Adipose tissue (tissue), 3 donors: ENCODE data around the gene DDX17. TPM values are rescaled to one million over a fixed set of nuclear protein-coding genes. Genes with fewer than 3 reads are reported as not detected.

Experiments
- H3K27ac ChIP-seq: one replicate; pipeline ENCODE4 v1.5.1; 2013; ENCODE audit warnings: low read depth, low read length
- WGBS, 3 donors: extraction: QIAGEN DNeasy Blood & Tissue Kit; methylation state at CpG; one replicate each; pipeline ENCODE4 v1.1.7; 2013; 5-methylcytosine and 5-hydroxymethylcytosine counted together
- polyA plus RNA-seq, 3 donors: library from polyadenylated mRNA; stranded (reverse); fragments of 200-250 nt; gene quantifications; one replicate each; pipeline ENCODE4 v1.2.3, GENCODE V29; 2013
- donor health status: healthy with polysubstance abuse.
- donor health status: Bipolar disorder and iron deficiency.
- donor health status: healthy.

DDX17 gene
- polyA plus RNA-seq, 3 donors: 124 to 144 (median 140) TPM

DNA sequence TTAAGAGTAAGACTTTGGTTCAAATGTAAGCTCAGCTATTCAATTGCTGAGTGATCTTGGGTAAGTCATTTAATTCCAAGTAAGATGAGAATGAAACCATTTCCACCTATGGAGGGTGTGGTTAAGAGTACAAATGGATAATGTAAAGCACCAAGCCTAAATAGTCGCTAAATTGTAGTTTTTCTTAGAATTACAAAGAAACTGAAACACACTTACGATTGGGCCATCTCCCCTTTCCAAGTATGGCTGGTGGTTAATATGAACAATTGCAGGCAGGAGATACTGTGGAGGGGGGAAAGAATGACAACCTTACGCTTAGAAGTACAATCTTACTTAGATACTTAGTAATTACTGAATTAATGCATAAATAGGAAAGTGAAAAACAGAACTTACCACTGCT is 8.2 kb downstream of the DDX17 start:
- no peak overlapping the region for H3K27ac ChIP-seq
- 84 to 94% (median 86%) methylated on average over 3 of the region's 3 CpGs for WGBS, 3 donors

DNA sequence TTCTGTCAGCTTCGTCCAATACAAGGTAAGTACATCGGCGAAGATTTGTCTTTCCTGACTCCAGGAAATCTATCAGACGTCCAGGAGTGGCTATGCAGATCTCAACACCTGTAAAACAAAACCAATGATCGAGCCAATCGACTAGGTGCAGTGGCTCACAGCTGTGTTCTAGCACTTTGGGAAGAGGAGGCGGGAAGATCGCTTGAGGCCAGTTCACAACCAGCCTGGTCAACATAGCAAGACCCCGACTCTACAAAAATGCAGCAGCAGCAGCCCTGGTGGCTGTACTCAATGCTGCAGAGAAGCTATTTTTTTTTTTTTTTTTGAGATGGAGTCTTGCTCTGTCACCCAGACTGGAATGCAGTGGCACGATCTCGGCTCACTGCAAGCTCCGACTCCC is 11.2 kb downstream of the DDX17 start:
- no peak overlapping the region for H3K27ac ChIP-seq
- WGBS, 3 donors: 90 to 93% (median 93%) methylated on average over 12 of the region's 12 CpGs

DNA sequence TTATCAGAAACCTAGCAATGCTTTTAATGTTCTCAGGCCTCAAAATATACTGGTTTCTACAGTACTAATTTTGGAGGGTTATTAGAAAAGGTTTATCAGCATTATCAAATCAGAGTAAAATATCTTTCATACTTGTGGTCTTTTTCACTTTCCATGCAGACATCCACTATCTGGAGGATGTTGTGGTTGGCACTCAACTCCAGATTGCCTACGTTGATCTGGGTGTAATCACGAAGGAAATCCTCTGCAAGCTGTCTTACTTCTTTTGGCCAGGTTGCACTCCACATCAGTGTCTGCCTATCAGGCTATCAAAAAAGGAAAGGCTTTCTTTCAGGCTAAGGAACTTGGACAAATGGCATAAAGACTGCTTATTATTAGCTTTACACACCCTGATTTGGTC is 11.6 kb downstream of the DDX17 start:
- H3K27ac ChIP-seq: no peak overlapping the region
- WGBS, 3 donors: 24 to 50% (median 41%) methylated on average over 2 of the region's 2 CpGs

- WGBS, 3 donors: 60 to 71% (median 71%) methylated on average over 5 of the region's 5 CpGs
- H3K27ac ChIP-seq: no peak overlapping the region
Measured at GRCh38 chr22:38491707-38492348, 14.3 kb downstream of the DDX17 start.

GRCh38 chr22:38490915-38491314 is 15.2 kb downstream of the DDX17 start:
- WGBS, 3 donors: 36 to 60% (median 40%) methylated on average over 1 of the region's 1 CpG
- no peak overlapping the region for H3K27ac ChIP-seq

DNA sequence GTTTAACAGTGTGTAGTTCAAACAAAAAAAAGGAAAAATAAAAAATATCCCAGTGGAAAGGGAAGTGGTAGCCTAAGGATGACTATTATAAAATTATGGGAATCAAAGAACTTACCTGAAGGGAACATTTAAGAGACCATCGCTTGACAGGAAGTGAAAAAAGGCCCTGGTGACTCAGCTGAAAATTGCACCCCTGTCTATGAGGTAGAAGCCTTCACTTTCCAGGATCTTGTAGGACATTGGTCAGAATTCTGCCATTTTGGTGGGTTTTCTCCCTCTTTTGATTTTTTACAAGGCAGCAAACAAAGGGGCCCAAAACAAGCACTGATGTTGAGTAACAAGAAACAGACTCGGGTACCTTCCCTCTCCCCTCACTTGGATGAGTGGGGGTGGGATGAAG is 15.6 kb downstream of the DDX17 start:
- 43 to 67% (median 55%) methylated on average over 2 of the region's 2 CpGs for WGBS, 3 donors
- no peak overlapping the region for H3K27ac ChIP-seq

GRCh38 chr22:38489561-38490145 is 16.5 kb downstream of the DDX17 start:
- no peak overlapping the region for H3K27ac ChIP-seq
- 79 to 84% (median 83%) methylated on average over 7 of the region's 7 CpGs for WGBS, 3 donors

- H3K27ac ChIP-seq: no peak overlapping the region
- WGBS, 3 donors: 93 to 95% (median 94%) methylated on average over 17 of the region's 17 CpGs
Measured at GRCh38 chr22:38489142-38489541, 17.0 kb downstream of the DDX17 start.

GRCh38 chr22:38487946-38488345 is 18.2 kb downstream of the DDX17 start:
- 88 to 90% (median 88%) methylated on average over 6 of the region's 6 CpGs for WGBS, 3 donors
- no peak overlapping the region for H3K27ac ChIP-seq

DNA sequence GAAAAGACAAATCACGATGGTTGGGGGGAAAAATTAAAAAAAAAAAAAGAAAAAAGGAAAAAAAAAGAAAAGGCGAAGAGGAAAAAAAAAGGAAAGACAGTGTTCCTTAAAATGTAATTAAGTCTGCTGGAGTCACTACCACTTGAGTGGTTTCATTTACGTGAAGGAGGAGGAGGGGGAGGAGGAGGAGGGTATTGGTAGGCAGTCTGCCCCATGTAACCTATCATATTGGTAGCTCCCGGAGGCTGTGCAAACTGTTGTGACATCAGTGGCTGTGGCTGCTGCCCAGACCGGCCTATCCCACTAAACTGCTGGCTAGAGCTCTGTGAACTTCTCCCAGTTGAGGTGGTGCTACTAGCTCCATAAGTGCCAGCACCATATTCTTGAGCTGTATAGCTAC is 20.3 kb downstream of the DDX17 start:
- no peak overlapping the region for H3K27ac ChIP-seq
- WGBS, 3 donors: 62 to 68% (median 66%) methylated on average over 5 of the region's 5 CpGs

DNA sequence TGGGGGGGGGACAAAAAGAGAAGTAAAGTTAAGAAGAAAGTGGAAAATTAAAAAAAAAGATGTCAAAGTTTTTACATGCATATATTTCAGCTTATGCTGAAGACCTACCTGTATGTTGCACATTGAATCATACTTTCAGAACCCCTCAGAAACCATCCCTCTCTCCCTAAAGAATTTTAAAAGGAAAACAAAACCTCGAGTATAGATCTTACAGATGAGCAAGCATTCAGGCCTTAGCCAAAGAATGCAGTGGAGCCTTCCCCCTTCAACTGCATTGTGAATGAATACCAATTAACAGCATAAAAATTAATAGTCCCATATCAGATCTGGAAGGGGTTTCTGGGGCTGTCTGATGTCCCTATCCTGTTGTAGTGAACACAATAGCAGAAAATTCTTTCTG is 21.9 kb downstream of the DDX17 start:
- WGBS, 3 donors: 73 to 86% (median 80%) methylated on average over 1 of the region's 1 CpG
- H3K27ac ChIP-seq: no peak overlapping the region

GRCh38 chr22:38482662-38483308 is 23.3 kb downstream of the DDX17 start:
- no peak overlapping the region for H3K27ac ChIP-seq
- WGBS, 3 donors: 96 to 97% (median 96%) methylated on average over 6 of the region's 6 CpGs

DNA sequence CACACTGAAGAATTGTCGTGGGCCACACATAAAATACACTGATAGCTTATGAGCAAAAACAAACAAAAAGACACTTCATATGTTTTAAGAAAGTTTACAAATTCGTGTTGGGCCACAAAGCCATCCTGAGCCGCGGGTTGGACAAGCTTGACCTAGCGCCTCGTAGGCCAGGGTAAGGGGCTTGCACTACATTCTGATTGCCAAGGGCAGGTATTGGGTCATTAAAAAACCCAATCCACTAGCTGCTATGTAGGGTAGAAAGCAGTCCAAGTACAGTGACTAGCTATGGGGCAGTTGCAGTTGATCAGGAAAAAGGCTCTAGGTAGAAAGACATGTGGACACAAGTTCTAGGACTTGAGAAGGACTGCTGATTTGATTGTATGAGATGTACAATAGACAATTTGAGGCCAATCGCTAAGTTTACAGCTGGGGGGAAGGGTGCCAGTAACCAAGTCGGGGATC is 24.2 kb downstream of the DDX17 start:
- WGBS, 3 donors: 82 to 95% (median 93%) methylated on average over 8 of the region's 8 CpGs
- H3K27ac ChIP-seq: no peak overlapping the region

GRCh38 chr22:38481162-38481870 is 24.8 kb downstream of the DDX17 start:
- 86 to 96% (median 93%) methylated on average over 3 of the region's 3 CpGs for WGBS, 3 donors

GRCh38 chr22:38479096-38479837 is 26.8 kb downstream of the DDX17 start:
- 75 to 86% (median 81%) methylated on average over 7 of the region's 7 CpGs for WGBS, 3 donors

More at GRCh38 chr22:38481162-38481870, 24.8 kb downstream of the DDX17 start:
- no peak overlapping the region for H3K27ac ChIP-seq

GRCh38 chr22:38477585-38477984 is 28.5 kb downstream of the DDX17 start:
- WGBS, 3 donors: 57 to 93% (median 90%) methylated on average over 1 of the region's 1 CpG
- H3K27ac ChIP-seq: no peak overlapping the region

More at GRCh38 chr22:38479096-38479837, 26.8 kb downstream of the DDX17 start:
- no peak overlapping the region for H3K27ac ChIP-seq

DNA sequence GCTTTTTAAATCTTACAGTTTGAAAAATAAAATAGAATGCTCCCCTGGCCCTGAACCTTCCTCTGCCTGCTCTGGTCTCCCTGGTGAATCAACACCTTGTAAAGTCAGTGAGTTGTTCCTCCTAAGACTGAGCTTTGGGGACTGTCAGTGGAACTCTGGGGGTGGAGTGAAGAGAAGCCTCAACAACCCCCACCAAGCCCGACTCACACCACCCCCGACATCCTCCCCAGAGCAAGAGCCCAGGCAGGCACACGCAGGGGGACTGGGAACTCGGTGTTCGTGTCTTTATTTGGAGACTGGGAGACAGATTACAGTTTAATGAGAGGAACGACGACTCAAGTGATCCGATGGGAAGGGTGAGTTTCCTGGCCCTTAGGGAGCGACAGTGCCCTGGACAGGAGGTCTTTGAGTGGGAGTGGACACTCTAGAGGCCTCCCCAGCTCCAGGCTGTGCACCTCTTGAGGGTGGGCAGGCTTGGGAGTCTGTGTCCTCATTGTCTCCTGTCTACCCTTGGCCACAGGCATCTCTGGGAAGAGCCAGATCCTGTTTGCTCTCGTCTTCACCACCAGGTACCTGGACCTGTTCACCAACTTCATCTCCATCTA is 32.0 kb downstream of the DDX17 start:
- H3K27ac ChIP-seq: no peak overlapping the region
- 65 to 77% (median 76%) methylated on average over 10 of the region's 10 CpGs for WGBS, 3 donors

GRCh38 chr22:38471237-38471636 is 34.9 kb downstream of the DDX17 start:
- WGBS, 3 donors: 86 to 89% (median 89%) methylated on average over 11 of the region's 11 CpGs

More at GRCh38 chr22:38471237-38471636, 34.9 kb downstream of the DDX17 start:
- no peak overlapping the region for H3K27ac ChIP-seq
